Measurements from ENCODE around the gene SPOCK1. TPM values are rescaled to one million over a fixed set of nuclear protein-coding genes. Genes with fewer than 3 reads are reported as not detected.

Gene SPOCK1
- total and polyA plus RNA-seq, 2 experiments from 2014 or later: 5.6 to 10.1 TPM

- Histone ChIP-seq H3K27me3 (no peaks in the 10 kb centered on the region), H4K20me1 (ENCODE audit: insufficient read depth, poor library complexity, severe bottlenecking) (no peaks in the 10 kb centered on the region), H3K9me3 (ENCODE audit: low read depth) (no peaks in the 10 kb centered on the region), H3K4me2 (no peak overlapping the region), H3K4me3 (no peak overlapping the region), H3K79me2 (no peaks in the 10 kb centered on the region), H3K27ac (no peak overlapping the region), H3K36me3 (replicated peaks; ENCODE audit: insufficient read depth, low read depth) (no peaks in the 10 kb centered on the region), H3K4me1 (ENCODE audit: insufficient read depth) (no peaks in the 10 kb centered on the region), H2AFZ (no peak overlapping the region), H3K9me2 (replicated peaks; ENCODE audit: insufficient read depth) (no peaks in the 10 kb centered on the region)
- TF ChIP-seq EZH2 (IDR thresholded peaks at IDR 0.05; ENCODE audit: borderline replicate concordance) (no peak), EZH2phosphoT487 (IDR thresholded peaks at IDR 0.05; ENCODE audit: low read depth, severe bottlenecking, unreplicated experiment) (no peak), CTCF (IDR thresholded peaks at IDR 0.05; ENCODE audit: poor library complexity) (no peak)
- 85% methylated on average over 3 of the region's 3 CpGs for WGBS (ENCODE audit: low lambda C conversion rate, missing lambda C conversion rate)
- no peak for DNase-seq (ENCODE audit: low spot score)
These were observed 401.9 kb downstream of the SPOCK1 start for GRCh38 chr5:137097203-137097602.

- no peak overlapping the region for H2AFZ ChIP-seq
- no peaks in the 10 kb centered on the region for H3K79me2 ChIP-seq
- no peaks in the 10 kb centered on the region for H3K36me3 ChIP-seq (replicated peaks; ENCODE audit: insufficient read depth, low read depth)
- H3K4me2 ChIP-seq: no peak overlapping the region
- no peaks in the 10 kb centered on the region for H4K20me1 ChIP-seq (ENCODE audit: insufficient read depth, poor library complexity, severe bottlenecking)
- H3K9me2 ChIP-seq (replicated peaks; ENCODE audit: insufficient read depth): no peaks in the 10 kb centered on the region
- WGBS (ENCODE audit: low lambda C conversion rate, missing lambda C conversion rate): 93% methylated on average over 6 of the region's 6 CpGs
- H3K4me1 ChIP-seq (ENCODE audit: insufficient read depth): no peaks in the 10 kb centered on the region
- H3K27me3 ChIP-seq: no peaks in the 10 kb centered on the region
- no peak overlapping the region for H3K4me3 ChIP-seq
- TF ChIP-seq EZH2 (IDR thresholded peaks at IDR 0.05; ENCODE audit: borderline replicate concordance) (no peak), CTCF (IDR thresholded peaks at IDR 0.05; ENCODE audit: poor library complexity) (no peak), EZH2phosphoT487 (IDR thresholded peaks at IDR 0.05; ENCODE audit: low read depth, severe bottlenecking, unreplicated experiment) (no peak)
- DNase-seq (ENCODE audit: low spot score): no peak
- H3K27ac ChIP-seq: no peak overlapping the region
- no peaks in the 10 kb centered on the region for H3K9me3 ChIP-seq (ENCODE audit: low read depth)
These were observed 402.7 kb downstream of the SPOCK1 start for GRCh38 chr5:137096149-137097103.

- Histone ChIP-seq H3K79me2 (no peaks in the 10 kb centered on the region), H3K4me1 (ENCODE audit: insufficient read depth) (no peaks in the 10 kb centered on the region), H3K9me3 (ENCODE audit: low read depth) (no peaks in the 10 kb centered on the region), H3K27ac (no peak overlapping the region), H3K9me2 (replicated peaks; ENCODE audit: insufficient read depth) (no peaks in the 10 kb centered on the region), H3K4me2 (no peak overlapping the region), H4K20me1 (ENCODE audit: insufficient read depth, poor library complexity, severe bottlenecking) (no peaks in the 10 kb centered on the region), H2AFZ (no peak overlapping the region), H3K36me3 (replicated peaks; ENCODE audit: insufficient read depth, low read depth) (no peaks in the 10 kb centered on the region), H3K4me3 (no peak overlapping the region), H3K27me3 (no peaks in the 10 kb centered on the region)
- no peak for TF ChIP-seq EZH2 (IDR thresholded peaks at IDR 0.05; ENCODE audit: borderline replicate concordance)
- no peak for DNase-seq (ENCODE audit: low spot score)
These were observed 403.5 kb downstream of the SPOCK1 start for GRCh38 chr5:137095597-137095996.

- Histone ChIP-seq H3K9me3 (ENCODE audit: low read depth) (no peaks in the 10 kb centered on the region), H3K79me2 (no peaks in the 10 kb centered on the region), H4K20me1 (ENCODE audit: insufficient read depth, poor library complexity, severe bottlenecking) (no peaks in the 10 kb centered on the region), H3K36me3 (replicated peaks; ENCODE audit: insufficient read depth, low read depth) (no peaks in the 10 kb centered on the region), H3K4me1 (ENCODE audit: insufficient read depth) (no peaks in the 10 kb centered on the region), H2AFZ (no peak overlapping the region), H3K9me2 (replicated peaks; ENCODE audit: insufficient read depth) (no peaks in the 10 kb centered on the region), H3K27ac (no peak overlapping the region), H3K4me2 (no peak overlapping the region), H3K27me3 (no peaks in the 10 kb centered on the region), H3K4me3 (no peak overlapping the region)
- no peak for DNase-seq (ENCODE audit: low spot score)
- TF ChIP-seq EZH2 (IDR thresholded peaks at IDR 0.05; ENCODE audit: borderline replicate concordance) (no peak), CTCF (IDR thresholded peaks at IDR 0.05; ENCODE audit: poor library complexity) (no peak), EZH2phosphoT487 (IDR thresholded peaks at IDR 0.05; ENCODE audit: low read depth, severe bottlenecking, unreplicated experiment) (no peak)
- 81% methylated on average over 3 of the region's 3 CpGs for WGBS (ENCODE audit: low lambda C conversion rate, missing lambda C conversion rate)
These were observed 406.3 kb downstream of the SPOCK1 start for GRCh38 chr5:137092831-137093230.

All from hepatocyte (in vitro differentiated cells).